Measurements from ENCODE around the gene MVD.

GRCh38 chr16:88635671-88636319, 27.1 kb downstream of the MVD start:
- TF ChIP-seq CTCF (IDR thresholded peaks at IDR 0.05 in 8 of 11, conservative IDR thresholded peaks at IDR 0.05 in 3 of 11) (no peak), POLR2A (IDR thresholded peaks at IDR 0.05) (no peak)

All from spleen (tissue), 7 donors.